SK-N-SH (cell line): ENCODE measurements around the gene MATN4. TPM values are rescaled to one million over a fixed set of nuclear protein-coding genes. Genes with fewer than 3 reads are reported as not detected.

Source experiments
- CTCF ChIA-PET: fragments of 300-600, 350-600 bp; formaldehyde crosslinking; extraction: SDS; loops from one replicate; lab custom pipeline; 2021; lab: Yijun Ruan, JAX
- POLR2A ChIA-PET: fragments of 350-600 bp; sonication (Branson Sonifier 250); formaldehyde crosslinking; extraction: SDS; loops from one replicate; lab custom pipeline; 2020; ENCODE audit warnings: antibody characterized with exemption, inconsistent platforms; lab: Yijun Ruan, JAX
- DNase-seq: peaks from one replicate; pipeline ENCODE4 v3.0.0; 2012
- H2AFZ ChIP-seq: fragments of 200-600 bp; sonication (generic); 2 replicates; pipeline ENCODE4 v1.8.1; 2016; ENCODE audit warnings: antibody characterized with exemption, mild to moderate bottlenecking, low read depth
- H3F3A ChIP-seq: fragments of 200-600 bp; sonication (generic); replicated peaks from 2 replicates; pipeline ENCODE3; 2016; ENCODE audit warnings: antibody characterized with exemption, mild to moderate bottlenecking; ENCODE audit not compliant: insufficient read depth
- H3K27ac ChIP-seq, 2 experiments: fragments of 200-500 bp in 1 of 2; fragments of 200-600 bp in 1 of 2; sonication (Bioruptor generic) in 1 of 2; sonication (generic), shearing (Covaris generic) in 1 of 2; 2 replicates each; pipeline versions ENCODE4 v1.5.1 to v1.6.1; 2014 to 2016; ENCODE audit warnings: low read depth in 2 of 2, inconsistent platforms in 1 of 2, low read length in 1 of 2, mild to moderate bottlenecking in 1 of 2, mixed read lengths in 1 of 2
- H3K27me3 ChIP-seq: fragments of 200-600 bp; sonication (generic), shearing (Covaris generic); 2 replicates; pipeline ENCODE4 v1.6.1; 2016; ENCODE audit warnings: mixed run types; ENCODE audit not compliant: insufficient read depth
- H3K36me3 ChIP-seq, 2 experiments: fragments of 200-500 bp in 1 of 2; fragments of 200-600 bp in 1 of 2; sonication (Bioruptor generic) in 1 of 2; sonication (generic) in 1 of 2; replicated peaks in 1 of 2; 2 replicates each; pipeline versions ENCODE3 to v1.5.1; 2014 to 2016; ENCODE audit warnings: low read length in 1 of 2, mild to moderate bottlenecking in 1 of 2; ENCODE audit not compliant: insufficient read depth in 2 of 2, control insufficient read depth in 1 of 2
- H3K4me1 ChIP-seq, 2 experiments: fragments of 200-500 bp in 1 of 2; fragments of 200-600 bp in 1 of 2; sonication (Bioruptor generic) in 1 of 2; sonication (generic), shearing (Covaris generic) in 1 of 2; 2 replicates each; pipeline versions ENCODE4 v1.5.1 to v1.6.1; 2014 to 2016; ENCODE audit warnings: low read depth in 1 of 2, low read length in 1 of 2, mixed run types in 1 of 2; ENCODE audit not compliant: insufficient read depth in 2 of 2, control insufficient read depth in 1 of 2
- H3K4me2 ChIP-seq: fragments of 200-600 bp; sonication (generic), shearing (Covaris generic); 2 replicates; pipeline ENCODE4 v1.6.1; 2017; ENCODE audit warnings: mixed run types
- H3K4me3 ChIP-seq, 2 experiments: fragments of 200-500 bp in 1 of 2; fragments of 200-600 bp in 1 of 2; sonication (Bioruptor generic) in 1 of 2; sonication (generic), shearing (Covaris generic) in 1 of 2; 2 replicates each; pipeline versions ENCODE4 v1.5.1 to v1.8.1; 2014 to 2016; ENCODE audit warnings: low read depth in 2 of 2, inconsistent platforms in 1 of 2, low read length in 1 of 2, mild to moderate bottlenecking in 1 of 2, mixed read lengths in 1 of 2, moderate library complexity in 1 of 2
- H3K79me2 ChIP-seq: fragments of 200-600 bp; sonication (generic); 2 replicates; pipeline ENCODE4 v1.8.1; 2017; ENCODE audit warnings: mild to moderate bottlenecking; ENCODE audit not compliant: insufficient read depth
- H3K9ac ChIP-seq: fragments of 200-600 bp; sonication (generic); 2 replicates; pipeline ENCODE4 v1.6.1; 2017; ENCODE audit warnings: mixed run types
- H3K9me2 ChIP-seq: fragments of 200-600 bp; sonication (generic); 2 replicates; pipeline ENCODE4 v1.6.1; 2017; ENCODE audit warnings: mixed run types
- H3K9me3 ChIP-seq: fragments of 200-600 bp; sonication (generic); 2 replicates; pipeline ENCODE4 v1.6.1; 2017; ENCODE audit warnings: mixed run types, mild to moderate bottlenecking, moderate library complexity
- H4K20me1 ChIP-seq: fragments of 200-600 bp; sonication (generic); 2 replicates; pipeline ENCODE4 v1.6.1; 2017; ENCODE audit warnings: mild to moderate bottlenecking, mixed run types; ENCODE audit not compliant: insufficient read depth
- CHD2 ChIP-seq: fragments of 150-350 bp; IDR thresholded peaks from 2 replicates; pipeline ENCODE4 v1.6.1; 2018; ENCODE audit warnings: low read length; ENCODE audit not compliant: partially characterized antibody
- EP300 ChIP-seq, 2 experiments: IDR thresholded peaks; 2 replicates each; pipeline versions ENCODE4 v1.4.0 to v1.6.1; 2012; ENCODE audit warnings: borderline replicate concordance in 1 of 2, low read depth in 1 of 2, low read length in 1 of 2
- EZH2phosphoT487 ChIP-seq: fragments of 200-600 bp; sonication (generic); IDR thresholded peaks from 2 replicates; pipeline ENCODE4 v1.6.1; 2017; ENCODE audit warnings: low read depth, mixed run types, mild to moderate bottlenecking, antibody characterized with exemption, moderate library complexity, borderline replicate concordance
- FOXJ3 ChIP-seq: sonication (generic); formaldehyde crosslinking; IDR thresholded peaks from 2 replicates; pipeline ENCODE4 v1.5.1; 2020; ENCODE audit warnings: mild to moderate bottlenecking, missing genetic modification reagents
- GABPA ChIP-seq: IDR thresholded peaks from 2 replicates; pipeline ENCODE4 v1.4.0; 2012; ENCODE audit warnings: low read depth, mild to moderate bottlenecking
- MXI1 ChIP-seq: IDR thresholded peaks from 2 replicates; pipeline ENCODE4 v1.6.1; 2012; ENCODE audit warnings: mild to moderate bottlenecking, low read depth, low read length, improper control_type of control experiment
- NFIC ChIP-seq: IDR thresholded peaks from 2 replicates; pipeline ENCODE4 v1.4.0; 2012; ENCODE audit warnings: borderline replicate concordance
- NRF1 ChIP-seq: IDR thresholded peaks from 2 replicates; pipeline ENCODE4 v1.6.1; 2012; ENCODE audit warnings: low read depth, mild to moderate bottlenecking, low read length
- POLR2AphosphoS5 ChIP-seq: IDR thresholded peaks from 2 replicates; pipeline ENCODE4 v1.6.1; 2012; ENCODE audit warnings: low read depth, low read length
- RAD21 ChIP-seq: IDR thresholded peaks from 2 replicates; pipeline ENCODE4 v1.6.1; 2012; ENCODE audit warnings: mild to moderate bottlenecking, low read length
- RCOR1 ChIP-seq: fragments of 150-350 bp; IDR thresholded peaks from 2 replicates; pipeline ENCODE4 v1.6.1; 2017; ENCODE audit warnings: antibody characterized with exemption, low read length
- RFX5 ChIP-seq: IDR thresholded peaks from 2 replicates; pipeline ENCODE4 v1.6.1; 2012; ENCODE audit warnings: mild to moderate bottlenecking, improper control_type of control experiment, low read length
- SIN3A ChIP-seq: IDR thresholded peaks from 2 replicates; pipeline ENCODE4 v1.6.1; 2012; ENCODE audit warnings: low read depth, mild to moderate bottlenecking, low read length, moderate library complexity, borderline replicate concordance
- SMC3 ChIP-seq: IDR thresholded peaks from 2 replicates; pipeline ENCODE4 v1.6.1; 2012; ENCODE audit warnings: low read depth, low read length, improper control_type of control experiment
- TAF1 ChIP-seq: IDR thresholded peaks from 2 replicates; pipeline ENCODE4 v1.6.1; 2012; ENCODE audit warnings: low read depth, mild to moderate bottlenecking, low read length, moderate library complexity, borderline replicate concordance
- TCF12 ChIP-seq: IDR thresholded peaks from 2 replicates; pipeline ENCODE4 v1.4.0; 2012
- TEAD4 ChIP-seq: IDR thresholded peaks from 2 replicates; pipeline ENCODE4 v1.4.0; 2012; ENCODE audit warnings: mild to moderate bottlenecking, borderline replicate concordance; ENCODE audit not compliant: insufficient read depth
- WGBS: methylation state at CpG from one replicate; pipeline ENCODE4 v1.1.6; 2017; ENCODE audit warnings: low lambda C conversion rate; 5-methylcytosine and 5-hydroxymethylcytosine counted together
- polyA plus RNA-seq, 3 experiments: library from polyadenylated mRNA; depleted of rRNA; stranded (reverse); fragments of >200 nt; gene quantifications; 2 replicates each; pipeline ENCODE4 v1.2.3, GENCODE V29; 2012
- TF ChIP-seq, protein P1 (sequence below): IDR thresholded peaks from 2 replicates; pipeline ENCODE4 v1.6.1; 2012; ENCODE audit warnings: mild to moderate bottlenecking, low read depth, low read length, moderate library complexity
- TF ChIP-seq, protein P2 (sequence below): IDR thresholded peaks from 2 replicates; pipeline ENCODE4; 2012
- TF ChIP-seq, protein P3 (sequence below): IDR thresholded peaks from 2 replicates; pipeline ENCODE4 v1.4.0; 2012; ENCODE audit warnings: low read depth, borderline replicate concordance

Gene MATN4
- polyA plus RNA-seq, 1 of the 3 experiments (the other 2 are of a cell fraction) = 0.16 TPM

DNA sequence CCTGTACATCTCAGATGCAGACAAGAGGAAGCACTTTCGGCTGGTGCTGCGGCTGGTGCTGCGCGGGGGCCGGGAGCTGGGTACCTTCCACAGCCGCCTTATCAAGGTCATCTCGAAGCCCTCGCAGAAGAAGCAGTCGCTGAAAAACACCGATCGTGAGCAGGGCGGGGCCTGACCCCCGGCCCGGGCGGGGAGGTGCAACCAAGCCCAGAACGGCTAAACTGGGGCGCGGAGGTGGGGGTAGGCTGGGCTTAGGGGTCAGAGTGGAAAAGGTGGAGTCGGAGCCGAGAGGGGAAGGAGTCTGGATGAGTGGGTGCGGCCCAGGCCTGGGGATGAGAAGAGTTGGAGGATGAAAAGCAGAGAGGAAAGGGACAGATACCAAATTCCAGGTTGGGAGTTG is 4.1 kb upstream of the MATN4 start:
- H3K9me2 ChIP-seq = no peaks in the 10 kb centered on the region
- WGBS = 58% methylated on average over 14 of the region's 21 CpGs
- no peak overlapping the region for H3K4me3 ChIP-seq
- H3K27ac ChIP-seq = no peak overlapping the region
- no peak overlapping the region for H3K9ac ChIP-seq
- H3K36me3 ChIP-seq = no peaks in the 10 kb centered on the region
- no peaks in the 10 kb centered on the region for H3K79me2 ChIP-seq
- no peaks in the 10 kb centered on the region for H4K20me1 ChIP-seq
- H3K27me3 ChIP-seq = peaks cover 9% of the 10 kb centered on the region; the same call in 1 of the 2 replicates
- no peak overlapping the region for H3K4me2 ChIP-seq
- no peaks in the 10 kb centered on the region for H3K9me3 ChIP-seq
- DNase-seq = no peak
- H3F3A ChIP-seq = no peaks in the 10 kb centered on the region
- POLR2A ChIA-PET = no interaction called here
- TF ChIP-seq EP300 (IDR thresholded peaks at IDR 0.05; ENCODE audit: borderline replicate concordance in 1 of 2, low read depth in 1 of 2, low read length in 1 of 2) (no peak), POLR2AphosphoS5 (no peak), NFIC (no peak), TAF1 (no peak), CHD2 (no peak), TCF12 (no peak), FOXJ3 (CRISPR knock-in tag) (no peak), EZH2phosphoT487 (no peak), SIN3A (no peak), RAD21 (no peak), RFX5 (no peak), GABPA (no peak), NRF1 (no peak), TEAD4 (no peak), SMC3 (no peak), MXI1 (no peak), RCOR1 (no peak)
- TF ChIP-seq, protein P1, sequence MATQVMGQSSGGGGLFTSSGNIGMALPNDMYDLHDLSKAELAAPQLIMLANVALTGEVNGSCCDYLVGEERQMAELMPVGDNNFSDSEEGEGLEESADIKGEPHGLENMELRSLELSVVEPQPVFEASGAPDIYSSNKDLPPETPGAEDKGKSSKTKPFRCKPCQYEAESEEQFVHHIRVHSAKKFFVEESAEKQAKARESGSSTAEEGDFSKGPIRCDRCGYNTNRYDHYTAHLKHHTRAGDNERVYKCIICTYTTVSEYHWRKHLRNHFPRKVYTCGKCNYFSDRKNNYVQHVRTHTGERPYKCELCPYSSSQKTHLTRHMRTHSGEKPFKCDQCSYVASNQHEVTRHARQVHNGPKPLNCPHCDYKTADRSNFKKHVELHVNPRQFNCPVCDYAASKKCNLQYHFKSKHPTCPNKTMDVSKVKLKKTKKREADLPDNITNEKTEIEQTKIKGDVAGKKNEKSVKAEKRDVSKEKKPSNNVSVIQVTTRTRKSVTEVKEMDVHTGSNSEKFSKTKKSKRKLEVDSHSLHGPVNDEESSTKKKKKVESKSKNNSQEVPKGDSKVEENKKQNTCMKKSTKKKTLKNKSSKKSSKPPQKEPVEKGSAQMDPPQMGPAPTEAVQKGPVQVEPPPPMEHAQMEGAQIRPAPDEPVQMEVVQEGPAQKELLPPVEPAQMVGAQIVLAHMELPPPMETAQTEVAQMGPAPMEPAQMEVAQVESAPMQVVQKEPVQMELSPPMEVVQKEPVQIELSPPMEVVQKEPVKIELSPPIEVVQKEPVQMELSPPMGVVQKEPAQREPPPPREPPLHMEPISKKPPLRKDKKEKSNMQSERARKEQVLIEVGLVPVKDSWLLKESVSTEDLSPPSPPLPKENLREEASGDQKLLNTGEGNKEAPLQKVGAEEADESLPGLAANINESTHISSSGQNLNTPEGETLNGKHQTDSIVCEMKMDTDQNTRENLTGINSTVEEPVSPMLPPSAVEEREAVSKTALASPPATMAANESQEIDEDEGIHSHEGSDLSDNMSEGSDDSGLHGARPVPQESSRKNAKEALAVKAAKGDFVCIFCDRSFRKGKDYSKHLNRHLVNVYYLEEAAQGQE = no peak
- TF ChIP-seq, protein P2, sequence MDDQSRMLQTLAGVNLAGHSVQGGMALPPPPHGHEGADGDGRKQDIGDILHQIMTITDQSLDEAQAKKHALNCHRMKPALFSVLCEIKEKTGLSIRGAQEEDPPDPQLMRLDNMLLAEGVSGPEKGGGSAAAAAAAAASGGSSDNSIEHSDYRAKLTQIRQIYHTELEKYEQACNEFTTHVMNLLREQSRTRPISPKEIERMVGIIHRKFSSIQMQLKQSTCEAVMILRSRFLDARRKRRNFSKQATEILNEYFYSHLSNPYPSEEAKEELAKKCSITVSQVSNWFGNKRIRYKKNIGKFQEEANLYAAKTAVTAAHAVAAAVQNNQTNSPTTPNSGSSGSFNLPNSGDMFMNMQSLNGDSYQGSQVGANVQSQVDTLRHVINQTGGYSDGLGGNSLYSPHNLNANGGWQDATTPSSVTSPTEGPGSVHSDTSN = no peak
- TF ChIP-seq, protein P3, sequence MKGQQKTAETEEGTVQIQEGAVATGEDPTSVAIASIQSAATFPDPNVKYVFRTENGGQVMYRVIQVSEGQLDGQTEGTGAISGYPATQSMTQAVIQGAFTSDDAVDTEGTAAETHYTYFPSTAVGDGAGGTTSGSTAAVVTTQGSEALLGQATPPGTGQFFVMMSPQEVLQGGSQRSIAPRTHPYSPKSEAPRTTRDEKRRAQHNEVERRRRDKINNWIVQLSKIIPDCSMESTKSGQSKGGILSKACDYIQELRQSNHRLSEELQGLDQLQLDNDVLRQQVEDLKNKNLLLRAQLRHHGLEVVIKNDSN = no peak
- no peaks in the 10 kb centered on the region for H3K4me1 ChIP-seq
- no peak overlapping the region for H2AFZ ChIP-seq
- CTCF ChIA-PET = interaction anchor here (0.6 to 4.3 kb wide), 16 partner anchors 8 to 462 kb away, joined by 3 to 14 read pairs (median 5); partner anchors contain the start of gene SYS1
